HG03066 (cell line): ENCODE data around the gene SMIM10L1.

Experiments
- ATAC-seq: cut with Tn5 transposase; IDR thresholded peaks from one replicate; pipeline ENCODE4 v1.9.1; 2021; ENCODE audit warnings: low read depth; ENCODE audit not compliant: unreplicated experiment

SMIM10L1 gene

DNA sequence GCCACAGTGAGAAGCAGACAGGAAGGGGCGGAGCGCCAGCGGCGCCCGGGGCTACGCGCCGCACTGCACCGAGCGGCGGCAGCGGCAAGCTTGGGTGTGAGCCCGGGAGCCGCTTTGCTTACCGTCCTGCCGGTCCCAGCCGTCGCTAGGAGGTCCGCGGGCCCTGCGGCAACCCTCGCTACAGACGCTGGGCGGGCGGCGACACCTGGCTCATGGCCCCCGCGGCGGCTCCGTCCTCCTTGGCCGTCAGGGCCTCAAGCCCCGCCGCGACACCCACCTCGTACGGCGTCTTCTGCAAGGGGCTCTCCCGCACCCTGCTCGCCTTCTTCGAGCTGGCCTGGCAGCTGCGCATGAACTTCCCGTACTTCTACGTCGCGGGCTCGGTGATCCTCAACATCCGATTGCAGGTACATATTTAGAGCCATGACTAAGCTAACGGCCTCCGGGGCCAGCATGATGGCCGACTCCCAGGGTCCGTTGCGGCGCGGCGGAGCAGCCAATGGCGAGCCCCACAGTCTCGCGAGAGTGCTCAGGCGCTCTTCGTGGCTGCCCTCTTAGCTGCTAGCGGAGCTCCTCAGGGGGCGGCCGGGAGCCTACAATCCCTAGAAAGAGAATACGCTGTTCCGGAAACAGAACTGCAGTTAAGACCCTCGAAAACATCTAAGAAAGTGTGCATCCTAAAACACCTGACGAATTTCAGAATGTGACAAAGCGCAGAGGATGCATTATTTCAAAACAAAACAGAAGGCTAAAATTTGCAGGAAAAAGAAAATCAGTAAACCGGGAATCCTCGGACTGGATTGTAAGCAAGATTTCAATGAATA, at the start of gene SMIM10L1:
SMIM10L1 (plus strand) TSS at position 50 of the 824 bp plus-strand sequence; CDS start at position 213, 163 bp downstream.
- ATAC-seq: peak; percentile 95

DNA sequence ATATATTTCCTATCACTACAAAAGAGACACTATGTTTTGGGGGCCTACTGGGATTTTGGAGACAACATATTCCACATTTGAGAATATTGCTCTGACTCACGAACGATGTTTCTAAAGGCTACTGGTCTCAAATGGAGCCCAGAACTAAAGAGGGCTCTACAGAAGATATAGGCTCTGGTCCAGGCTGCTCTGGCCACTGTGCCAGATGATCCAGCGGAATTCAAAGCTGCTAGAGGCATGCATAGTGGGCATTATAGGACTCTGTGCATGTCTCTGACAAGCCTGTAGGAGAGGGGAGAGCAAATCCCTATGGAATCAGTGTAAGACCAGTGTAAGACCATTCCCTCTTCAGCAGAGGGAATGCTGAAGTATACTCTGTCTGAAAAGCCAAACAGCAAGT, 40.6 kb upstream of the SMIM10L1 start:
- no peak for ATAC-seq

DNA sequence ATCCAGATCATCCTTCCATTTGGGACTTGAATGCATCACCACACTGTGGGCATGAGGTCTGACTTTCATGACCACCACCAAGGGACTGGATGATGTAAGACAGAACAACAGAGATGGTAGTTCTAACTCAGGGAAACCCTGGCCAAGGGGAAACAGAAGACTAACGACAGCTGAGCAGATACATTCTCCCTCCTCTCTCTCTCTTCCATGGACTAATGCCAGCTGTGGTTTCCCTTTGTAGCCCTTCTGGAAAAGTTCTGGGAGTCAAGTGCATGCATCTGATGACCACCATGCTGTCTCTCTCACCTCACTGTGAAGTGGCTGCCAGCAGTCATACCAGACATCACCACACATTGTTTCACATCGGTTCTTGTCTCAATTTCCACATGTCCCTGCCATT, 40.0 kb upstream of the SMIM10L1 start:
- ATAC-seq: no peak

- ATAC-seq: no peak
Measured at GRCh38 chr12:11133162-11133561, 37.8 kb upstream of the SMIM10L1 start.

DNA sequence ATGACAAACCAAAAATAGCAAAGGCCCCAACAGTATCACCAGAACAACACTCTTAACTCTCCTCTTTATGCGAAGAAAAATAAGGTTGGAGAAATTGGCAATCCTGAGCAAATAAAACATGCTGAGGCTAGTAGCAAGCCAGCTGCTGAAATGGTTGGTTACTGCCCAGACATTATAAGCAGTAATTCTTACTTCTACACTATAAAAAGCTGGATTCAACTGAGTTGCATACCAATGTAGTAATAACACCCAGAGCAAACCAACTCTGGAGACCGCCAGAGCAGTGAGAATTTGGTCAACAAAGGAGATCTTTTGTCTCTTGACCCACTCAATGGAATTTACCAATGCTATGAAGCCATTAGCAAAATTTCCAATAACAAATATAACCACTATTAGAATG, 37.2 kb upstream of the SMIM10L1 start:
- no peak for ATAC-seq

- no peak for ATAC-seq
Measured at GRCh38 chr12:11134305-11134704, 36.7 kb upstream of the SMIM10L1 start, which contains the start of gene TAS2R30. Gene TAS2R30 (minus strand): TSS chr12:11134644. CDS start chr12:11134244, 400 bp downstream.

- no peak for ATAC-seq
Measured at GRCh38 chr12:11136075-11136474, 34.9 kb upstream of the SMIM10L1 start.

DNA sequence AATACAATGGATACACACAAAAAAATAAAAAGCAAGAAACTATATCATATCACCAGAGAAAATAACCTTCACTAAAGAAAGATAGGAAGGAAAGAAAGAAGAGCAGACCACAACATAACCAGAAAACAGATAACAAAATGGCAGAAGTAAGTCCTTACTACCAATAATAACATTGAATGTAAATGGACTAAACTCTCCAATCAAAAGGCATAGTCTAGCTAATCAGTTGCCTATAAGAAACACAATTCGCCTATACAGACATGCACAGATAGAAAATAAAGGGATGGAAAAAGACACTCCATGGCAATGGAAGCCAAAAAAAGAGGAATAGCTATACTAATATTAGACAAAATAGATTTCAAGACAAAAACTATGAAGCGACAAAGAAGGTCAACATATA, 27.6 kb upstream of the SMIM10L1 start:
- no peak for ATAC-seq

- ATAC-seq: no peak
Measured at GRCh38 chr12:11144297-11144696, 26.7 kb upstream of the SMIM10L1 start.

GRCh38 chr12:11147420-11147819, 23.6 kb upstream of the SMIM10L1 start:
- ATAC-seq: no peak

GRCh38 chr12:11150832-11151231, 20.2 kb upstream of the SMIM10L1 start:
- ATAC-seq: no peak

DNA sequence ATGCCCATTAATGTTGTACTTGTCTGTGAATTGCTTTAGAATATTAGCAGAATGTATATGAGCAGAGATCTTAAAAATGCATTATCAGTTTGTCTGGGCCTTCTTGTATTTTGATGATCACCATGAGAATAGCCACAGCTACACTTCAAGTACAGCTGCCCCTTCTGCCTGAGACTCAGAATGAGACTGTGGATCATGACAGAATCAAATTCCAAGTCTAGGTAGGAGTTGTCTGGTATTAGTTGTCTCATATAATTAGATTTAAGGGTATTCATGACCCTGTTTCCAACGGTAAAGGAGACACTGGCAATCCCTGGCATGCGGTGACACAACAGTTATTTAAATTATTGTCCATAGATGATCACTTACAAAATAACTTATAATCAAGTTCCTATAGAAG, 18.3 kb upstream of the SMIM10L1 start:
- ATAC-seq: no peak

DNA sequence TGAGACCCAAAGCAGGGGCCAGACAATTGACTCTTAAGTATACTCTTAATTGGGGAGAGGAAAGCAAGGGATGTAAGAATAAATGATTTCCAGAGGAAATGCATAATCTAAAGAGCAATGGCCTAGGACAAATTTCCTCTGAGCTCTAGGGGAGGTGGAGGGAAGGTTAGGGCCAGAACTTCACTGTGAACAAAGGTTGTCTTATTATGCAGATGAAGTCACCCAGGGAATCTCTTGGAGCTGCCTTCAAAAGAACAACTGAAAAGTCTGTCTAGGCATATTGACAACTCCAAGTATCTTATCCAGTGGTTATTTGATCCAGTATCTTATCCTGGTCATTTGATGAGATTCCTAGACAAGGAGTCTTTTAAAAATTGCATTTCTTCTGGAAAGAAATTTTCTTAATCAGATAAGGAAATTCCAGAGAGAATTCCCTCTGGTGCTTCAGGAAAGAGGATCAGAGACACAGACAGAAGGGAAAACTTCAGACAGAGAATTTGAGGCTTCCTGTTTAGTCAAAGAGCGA, 16.5 kb upstream of the SMIM10L1 start:
- ATAC-seq: no peak

GRCh38 chr12:11158885-11159444, 12.0 kb upstream of the SMIM10L1 start:
- ATAC-seq: no peak

GRCh38 chr12:11162502-11162901, 8.5 kb upstream of the SMIM10L1 start:
- ATAC-seq: no peak

DNA sequence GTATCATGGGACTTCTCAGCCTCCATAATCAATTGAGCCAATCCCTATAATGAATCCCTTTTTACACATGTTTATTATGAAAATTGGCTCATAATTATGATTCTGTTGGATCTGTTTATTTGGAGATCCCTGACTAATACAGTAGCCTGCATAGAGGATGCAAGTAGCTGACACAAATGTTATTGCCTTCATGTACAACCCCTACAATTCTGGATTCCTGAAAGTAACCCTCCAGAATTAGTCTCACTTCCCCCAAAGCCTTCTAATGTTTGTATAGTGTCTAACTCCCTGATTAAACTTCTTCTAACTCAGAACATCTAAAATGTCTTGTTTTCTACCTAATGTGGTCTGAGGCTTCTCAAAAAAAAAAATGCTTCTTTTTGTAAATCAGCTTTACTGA, 6.6 kb upstream of the SMIM10L1 start:
- no peak for ATAC-seq

GRCh38 chr12:11166300-11166699, 4.7 kb upstream of the SMIM10L1 start:
- ATAC-seq: no peak

DNA sequence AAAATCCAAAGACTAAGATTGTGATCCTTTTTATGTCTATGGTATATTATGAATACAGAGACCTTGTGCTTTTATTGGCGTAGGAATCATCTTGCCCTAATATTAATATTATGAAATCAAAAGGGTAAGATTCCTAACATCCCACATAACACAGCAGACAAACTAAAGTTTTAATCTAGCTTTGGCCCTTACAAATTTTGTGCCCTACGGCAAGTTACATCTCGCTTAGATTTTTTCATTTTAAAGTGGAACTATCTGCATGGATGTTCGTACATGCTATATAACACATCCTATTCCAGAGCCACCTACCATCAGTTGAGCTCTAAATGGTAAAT, 217 bp upstream of the SMIM10L1 start:
- no peak for ATAC-seq

- ATAC-seq: no peak
Measured at GRCh38 chr12:11171969-11172675, 1.1 kb downstream of the SMIM10L1 start.

- no peak for ATAC-seq
Measured at GRCh38 chr12:11174022-11174421, 3.0 kb downstream of the SMIM10L1 start.

DNA sequence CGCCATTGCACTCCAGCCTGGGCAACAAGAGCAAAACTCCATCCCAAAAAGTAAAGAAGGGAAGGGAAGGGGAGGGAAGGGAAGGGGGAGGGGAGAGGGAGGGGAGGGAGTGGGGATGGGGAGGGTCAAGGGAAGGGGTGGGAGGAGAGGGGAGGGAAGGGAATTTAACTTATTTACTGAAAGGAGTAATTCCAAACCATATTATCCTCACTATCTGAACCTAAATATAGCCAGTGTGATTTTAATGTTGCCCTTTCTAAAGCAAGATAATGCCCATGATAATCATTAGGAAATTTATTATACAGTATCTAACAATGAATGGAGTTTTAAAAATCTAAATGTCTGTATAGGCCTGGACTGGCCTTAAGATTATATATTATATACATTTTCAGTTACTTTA, 7.3 kb downstream of the SMIM10L1 start:
- no peak for ATAC-seq
